ENCODE measurements around the gene GRWD1.

Gene GRWD1

GRCh38 chr19:48501494-48502349, 55.9 kb downstream of the GRWD1 start:
- Histone ChIP-seq H3K9ac (ENCODE audit: low read length in 5 of 5) (no peak overlapping the region), H3K36me3 (ENCODE audit: control insufficient read depth in 5 of 5, insufficient read depth in 5 of 5, low read length in 5 of 5) (no peaks in the 10 kb centered on the region), H3K27ac (ENCODE audit: low read depth, low read length) (no peak overlapping the region), H3K27me3 (ENCODE audit: control insufficient read depth in 5 of 5, insufficient read depth in 4 of 5, low read length in 5 of 5) (peaks cover 6 to 38% (median 30%) of the 10 kb centered on the region in 5 donors), H3K9me3 (ENCODE audit: control insufficient read depth in 5 of 5, low read length in 5 of 5) (no peaks in the 10 kb centered on the region), H3K4me1 (ENCODE audit: control insufficient read depth in 5 of 5, insufficient read depth in 5 of 5, low read length in 5 of 5) (peaks cover 0 to 25% (median 13%) of the 10 kb centered on the region in 5 donors), H3K4me3 (ENCODE audit: low read depth in 1 of 5, low read length in 5 of 5) (no peak overlapping the region)

- Histone ChIP-seq H3K4me3 (ENCODE audit: low read depth in 1 of 5, low read length in 5 of 5) (no peak overlapping the region), H3K9me3 (ENCODE audit: control insufficient read depth in 5 of 5, low read length in 5 of 5) (no peaks in the 10 kb centered on the region), H3K4me1 (ENCODE audit: control insufficient read depth in 5 of 5, insufficient read depth in 5 of 5, low read length in 5 of 5) (peaks cover 0 to 20% (median 12%) of the 10 kb centered on the region in 5 donors), H3K27me3 (ENCODE audit: control insufficient read depth in 5 of 5, insufficient read depth in 4 of 5, low read length in 5 of 5) (peaks cover 6 to 38% (median 25%) of the 10 kb centered on the region in 5 donors), H3K27ac (ENCODE audit: low read depth, low read length) (no peak overlapping the region), H3K9ac (ENCODE audit: low read length in 5 of 5) (no peak overlapping the region), H3K36me3 (ENCODE audit: control insufficient read depth in 5 of 5, insufficient read depth in 5 of 5, low read length in 5 of 5) (no peaks in the 10 kb centered on the region)
Measured at GRCh38 chr19:48502350-48503018, 56.7 kb downstream of the GRWD1 start.

- Histone ChIP-seq H3K36me3 (ENCODE audit: control insufficient read depth in 5 of 5, insufficient read depth in 5 of 5, low read length in 5 of 5) (no peaks in the 10 kb centered on the region), H3K27ac (ENCODE audit: low read depth, low read length) (no peak overlapping the region), H3K9me3 (ENCODE audit: control insufficient read depth in 5 of 5, low read length in 5 of 5) (no peaks in the 10 kb centered on the region), H3K4me1 (ENCODE audit: control insufficient read depth in 5 of 5, insufficient read depth in 5 of 5, low read length in 5 of 5) (peaks cover 0 to 9% (median 7%) of the 10 kb centered on the region in 5 donors), H3K4me3 (ENCODE audit: low read depth in 1 of 5, low read length in 5 of 5) (no peak overlapping the region), H3K9ac (ENCODE audit: low read length in 5 of 5) (no peak overlapping the region), H3K27me3 (ENCODE audit: control insufficient read depth in 5 of 5, insufficient read depth in 4 of 5, low read length in 5 of 5) (peaks cover 0 to 25% (median 15%) of the 10 kb centered on the region in 5 donors)
Measured at GRCh38 chr19:48506138-48506733, 60.5 kb downstream of the GRWD1 start.

All from subcutaneous abdominal adipose tissue (tissue), 5 donors.